HG03457 (cell line): ENCODE data around the gene SOX2.
"Not testable (repeated sequence)": the region's sequence is repeated elsewhere in the genome, so short reads cannot be mapped to it uniquely, and the experiment has no call there.

Source experiments
- ATAC-seq: cut with Tn5 transposase; IDR thresholded peaks from one replicate; pipeline ENCODE4 v1.9.1; 2021; ENCODE audit warnings: moderate number of reproducible peaks; ENCODE audit not compliant: unreplicated experiment

The SOX2 gene

GRCh38 chr3:181756645-181757297, 45.0 kb downstream of the SOX2 start:
- no peak for ATAC-seq

- no peak for ATAC-seq
These were observed 46.1 kb downstream of the SOX2 start for GRCh38 chr3:181757694-181758306.

DNA sequence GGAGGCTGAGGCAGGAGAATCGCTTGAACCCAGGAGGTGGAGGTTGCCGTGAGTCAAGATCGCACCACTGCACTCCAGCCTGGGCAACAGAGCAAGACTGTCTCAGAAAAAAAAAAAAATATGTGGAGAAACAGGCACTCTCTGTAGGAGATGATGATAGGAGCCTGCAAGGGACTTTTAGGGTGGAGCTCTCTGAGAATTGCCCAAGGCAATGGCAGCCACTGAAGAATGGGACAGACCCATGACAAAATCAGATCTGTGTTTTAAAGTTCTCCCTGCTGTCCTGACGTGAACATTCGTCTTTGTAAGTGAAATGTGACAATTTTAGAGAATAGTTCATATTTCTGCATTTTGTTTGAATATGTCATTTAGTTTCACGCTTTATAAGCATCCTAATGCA, 50.2 kb downstream of the SOX2 start:
- ATAC-seq = no peak

DNA sequence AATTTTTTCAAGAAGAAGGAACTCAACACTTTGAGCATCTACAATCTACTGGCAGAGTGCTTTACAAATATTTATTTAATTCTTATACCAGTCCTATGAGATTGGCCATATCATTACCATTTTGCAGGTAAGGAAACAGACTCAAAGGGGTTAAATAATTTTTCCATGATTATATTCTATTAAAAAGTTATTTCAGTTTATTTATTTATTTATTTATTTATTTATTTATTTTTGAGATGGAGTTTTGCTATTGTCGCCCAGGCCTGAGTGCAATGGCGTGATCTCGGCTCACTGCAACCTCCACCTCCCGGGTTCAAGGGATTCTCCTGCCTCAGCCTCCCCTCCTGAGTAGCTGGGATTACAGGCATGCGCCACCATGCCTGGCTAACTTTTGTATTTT, 52.3 kb downstream of the SOX2 start:
- not testable (repeated sequence) for ATAC-seq
